GM19193 (cell line): ENCODE results near the gene CCDC187.

ENCODE experiments used
- POLR2A ChIP-seq: IDR thresholded peaks from 4 replicates; pipeline ENCODE4 v1.6.1; 2011; ENCODE audit not compliant: insufficient read depth, insufficient read length; ENCODE audit errors: extremely low read depth

Gene CCDC187

GRCh38 chr9:136280535-136281315 lies 23.2 kb downstream of the CCDC187 start:
- no peak for TF ChIP-seq POLR2A

GRCh38 chr9:136279471-136279870 lies 24.4 kb downstream of the CCDC187 start:
- no peak for TF ChIP-seq POLR2A

GRCh38 chr9:136278894-136279293 lies 25.0 kb downstream of the CCDC187 start:
- TF ChIP-seq POLR2A = no peak

- TF ChIP-seq POLR2A = no peak
Observed at GRCh38 chr9:136278221-136278620, 25.7 kb downstream of the CCDC187 start.

- TF ChIP-seq POLR2A = no peak
Observed at GRCh38 chr9:136277746-136278145, 26.1 kb downstream of the CCDC187 start.

- no peak for TF ChIP-seq POLR2A
Observed at GRCh38 chr9:136276716-136277115, 27.2 kb downstream of the CCDC187 start.

GRCh38 chr9:136275655-136276429 lies 28.1 kb downstream of the CCDC187 start:
- no peak for TF ChIP-seq POLR2A

GRCh38 chr9:136274786-136275654 lies 28.9 kb downstream of the CCDC187 start:
- no peak for TF ChIP-seq POLR2A

- no peak for TF ChIP-seq POLR2A
Observed at GRCh38 chr9:136273921-136274785, 29.7 kb downstream of the CCDC187 start.

- TF ChIP-seq POLR2A = no peak
Observed at GRCh38 chr9:136273244-136273865, 30.5 kb downstream of the CCDC187 start.

- no peak for TF ChIP-seq POLR2A
Observed at GRCh38 chr9:136270173-136270705, 33.7 kb downstream of the CCDC187 start.

GRCh38 chr9:136268735-136269134 lies 35.2 kb downstream of the CCDC187 start:
- no peak for TF ChIP-seq POLR2A

GRCh38 chr9:136268318-136268717 lies 35.6 kb downstream of the CCDC187 start:
- TF ChIP-seq POLR2A = no peak
